SKM-1 (cell line): Measurements from ENCODE around the gene LRRC41.
A peak's percentile ranks its signal among the peaks of the same experiment; 100 is the strongest.
"Not testable (repeated sequence)": the region's sequence is repeated elsewhere in the genome, so short reads cannot be mapped to it uniquely, and the experiment has no call there.

Experiments used
- DNase-seq: peaks from one replicate; lab custom pipeline; 2025; ENCODE audit not compliant: unreplicated experiment; lab: John Stamatoyannopoulos, UW

Gene LRRC41, protein sequence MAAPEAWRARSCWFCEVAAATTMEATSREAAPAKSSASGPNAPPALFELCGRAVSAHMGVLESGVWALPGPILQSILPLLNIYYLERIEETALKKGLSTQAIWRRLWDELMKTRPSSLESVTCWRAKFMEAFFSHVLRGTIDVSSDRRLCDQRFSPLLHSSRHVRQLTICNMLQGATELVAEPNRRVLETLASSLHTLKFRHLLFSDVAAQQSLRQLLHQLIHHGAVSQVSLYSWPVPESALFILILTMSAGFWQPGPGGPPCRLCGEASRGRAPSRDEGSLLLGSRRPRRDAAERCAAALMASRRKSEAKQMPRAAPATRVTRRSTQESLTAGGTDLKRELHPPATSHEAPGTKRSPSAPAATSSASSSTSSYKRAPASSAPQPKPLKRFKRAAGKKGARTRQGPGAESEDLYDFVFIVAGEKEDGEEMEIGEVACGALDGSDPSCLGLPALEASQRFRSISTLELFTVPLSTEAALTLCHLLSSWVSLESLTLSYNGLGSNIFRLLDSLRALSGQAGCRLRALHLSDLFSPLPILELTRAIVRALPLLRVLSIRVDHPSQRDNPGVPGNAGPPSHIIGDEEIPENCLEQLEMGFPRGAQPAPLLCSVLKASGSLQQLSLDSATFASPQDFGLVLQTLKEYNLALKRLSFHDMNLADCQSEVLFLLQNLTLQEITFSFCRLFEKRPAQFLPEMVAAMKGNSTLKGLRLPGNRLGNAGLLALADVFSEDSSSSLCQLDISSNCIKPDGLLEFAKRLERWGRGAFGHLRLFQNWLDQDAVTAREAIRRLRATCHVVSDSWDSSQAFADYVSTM

GRCh38 chr1:46303038-46303871 lies at the start of gene LRRC41, which contains the start of gene UQCRH:
LRRC41 (minus strand) TSS chr1:46303616; CDS start chr1:46303322, 294 bp downstream.
UQCRH (plus strand) TSS chr1:46303698; CDS start chr1:46303767, 69 bp downstream.
- DNase-seq = peak; percentile 96

GRCh38 chr1:46352363-46352762 lies 48.9 kb upstream of the LRRC41 start:
- no peak for DNase-seq

- DNase-seq = no peak
Observed at GRCh38 chr1:46345281-46345680, 41.9 kb upstream of the LRRC41 start.

DNA sequence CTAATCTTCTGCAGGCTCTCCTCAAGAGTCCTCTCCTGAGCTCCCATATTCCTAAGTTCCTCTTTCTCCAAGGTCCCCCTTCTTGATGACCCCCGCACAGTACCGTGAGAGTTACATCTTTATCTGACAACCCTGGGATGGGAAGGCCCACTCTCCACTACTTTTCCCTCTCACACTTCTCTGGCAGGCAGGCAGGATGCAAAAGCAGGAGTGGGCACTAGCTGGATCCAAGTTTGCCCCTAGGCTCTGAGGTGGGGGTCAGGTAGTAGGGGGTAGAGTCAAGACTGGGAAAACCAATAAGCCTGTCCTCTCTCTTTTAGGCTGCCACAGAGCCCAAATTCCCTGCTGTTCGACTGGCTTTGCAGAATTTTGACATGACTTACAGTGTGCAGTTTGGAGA lies 41.1 kb upstream of the LRRC41 start:
- no peak for DNase-seq

DNA sequence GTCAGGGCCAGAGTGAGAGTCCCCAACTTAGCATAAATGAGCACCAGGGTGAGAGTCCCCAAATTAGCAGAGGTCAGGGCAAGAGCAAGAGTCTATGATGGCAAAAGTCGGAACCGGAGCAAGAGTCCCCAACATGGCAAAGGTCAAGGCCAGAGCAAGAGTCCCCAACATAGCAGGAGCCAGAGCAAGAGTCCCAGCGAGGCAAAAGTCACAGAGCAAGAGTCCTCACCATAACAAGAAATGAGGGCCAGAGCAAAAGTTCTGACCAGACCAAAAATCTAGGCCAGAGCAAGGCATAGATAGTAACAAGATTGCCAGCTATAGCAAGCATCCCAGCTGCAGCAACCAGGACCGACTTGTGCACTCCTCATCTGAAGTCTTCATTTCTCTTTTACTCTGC lies 40.3 kb upstream of the LRRC41 start:
- no peak for DNase-seq

DNA sequence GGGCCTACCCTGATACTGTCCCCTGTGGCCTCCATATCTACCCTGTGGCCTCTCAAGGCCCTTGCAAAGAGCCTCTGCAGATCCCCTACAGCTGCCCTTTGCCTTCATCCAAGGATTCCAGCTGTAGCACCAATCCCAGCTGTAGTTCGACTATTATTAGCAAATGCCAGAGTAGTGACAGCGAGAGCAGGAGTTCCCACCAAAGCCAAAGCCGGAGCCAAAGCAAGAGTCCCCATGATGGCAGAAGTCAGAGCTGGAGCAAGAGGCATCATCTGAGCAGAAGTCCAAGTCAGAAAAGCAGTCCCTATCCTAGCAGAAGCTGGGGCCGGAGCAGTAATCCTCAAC lies 39.9 kb upstream of the LRRC41 start:
- DNase-seq = no peak

DNA sequence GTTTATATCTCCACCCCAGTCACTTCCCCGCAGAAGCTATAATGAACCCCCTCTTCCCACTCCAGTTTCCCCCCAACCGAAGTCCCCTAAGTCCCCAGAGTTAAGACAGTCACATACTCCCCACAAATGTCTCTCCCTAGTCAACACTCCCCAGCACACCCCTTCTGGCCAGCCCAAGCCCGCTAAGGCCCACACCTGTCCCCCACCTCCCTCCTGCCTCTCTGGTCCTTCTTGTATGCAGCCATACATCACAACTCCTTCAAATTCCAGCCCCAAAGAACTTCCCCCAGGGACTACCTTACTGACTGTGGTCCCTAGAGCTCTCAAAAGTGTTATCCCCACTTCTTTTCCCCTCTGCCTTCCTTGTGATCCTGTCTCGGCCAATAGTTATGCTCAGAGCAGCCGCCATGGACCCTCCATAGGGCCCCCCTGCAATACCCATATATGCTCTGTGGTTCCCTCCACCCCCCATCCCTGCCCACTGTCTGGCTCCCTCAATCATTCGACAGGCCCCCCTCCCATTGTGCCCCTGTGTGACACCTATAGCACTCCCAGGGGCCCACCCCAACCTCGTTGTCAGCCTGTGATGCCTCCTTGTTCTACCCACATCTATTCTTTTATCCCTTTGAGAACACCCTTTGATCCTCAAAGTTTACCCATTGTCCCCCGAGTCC lies 39.4 kb upstream of the LRRC41 start:
- no peak for DNase-seq

DNA sequence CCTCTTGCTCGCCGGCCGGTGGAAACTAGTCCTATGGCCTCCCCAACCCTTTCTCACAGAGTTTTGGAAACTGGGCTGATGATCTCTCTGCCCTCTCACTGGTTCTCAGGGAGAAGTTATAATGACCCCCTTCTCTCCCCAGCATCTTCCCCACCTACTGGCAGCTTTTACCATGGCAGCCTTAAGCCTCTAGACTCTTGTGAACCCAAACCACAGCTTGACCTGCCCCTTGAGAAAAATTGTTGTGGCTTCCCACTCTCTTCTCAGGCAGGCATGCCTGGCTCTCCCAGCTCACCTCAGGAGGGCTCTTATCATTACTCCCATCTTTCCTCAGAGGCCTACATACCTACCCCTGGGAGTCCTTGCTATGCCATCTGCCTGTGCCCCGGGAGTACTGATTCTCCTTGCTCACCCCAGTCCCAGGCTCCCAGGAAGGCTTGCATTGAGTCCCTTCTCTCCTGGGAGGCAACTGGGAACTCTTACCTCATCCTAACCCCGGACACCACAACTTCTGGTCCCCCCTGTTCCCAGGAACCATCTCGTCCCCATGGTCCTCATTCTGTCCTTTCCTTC lies 38.8 kb upstream of the LRRC41 start:
- no peak for DNase-seq

DNA sequence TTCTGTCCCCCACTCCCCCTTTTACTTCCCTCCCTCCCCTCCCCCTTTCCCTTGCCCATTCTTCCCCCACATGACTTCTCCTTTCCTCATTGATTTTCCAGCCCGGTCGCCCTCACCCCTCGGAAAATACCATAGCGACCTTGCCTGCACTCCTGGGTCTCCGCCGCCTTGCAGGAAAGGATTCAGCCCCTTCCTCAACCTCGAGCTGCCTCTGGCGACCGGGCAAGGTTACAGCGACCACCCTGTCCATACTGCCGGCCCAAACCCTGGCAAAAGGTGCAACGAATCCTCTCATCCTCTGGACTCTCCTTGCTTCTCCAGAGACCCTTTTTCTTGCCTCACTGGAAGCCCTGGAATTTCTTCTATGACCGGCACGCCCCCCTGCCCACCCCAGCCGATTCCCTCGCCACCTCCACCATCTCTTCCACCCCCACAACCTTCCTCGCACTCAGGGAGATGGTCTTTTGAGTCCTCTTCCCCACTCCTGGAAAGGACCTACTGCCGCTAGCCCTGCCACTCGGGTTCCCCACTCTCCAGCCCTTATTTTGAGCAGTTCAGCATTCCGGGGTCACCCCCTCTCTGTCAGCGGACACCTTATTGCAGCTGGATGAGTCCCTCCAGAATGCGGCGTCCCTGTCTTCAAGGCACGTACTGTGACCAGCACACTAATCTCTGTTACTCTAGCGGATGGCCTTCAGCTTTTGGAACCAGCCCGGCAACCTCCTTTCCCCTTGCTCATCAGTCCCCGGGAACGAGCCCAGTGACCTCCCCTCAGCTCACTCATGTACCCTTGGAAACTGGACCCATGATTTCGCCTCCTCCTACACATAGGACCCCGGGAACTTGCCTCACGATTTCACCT lies 38.0 kb upstream of the LRRC41 start:
- DNase-seq = no peak

GRCh38 chr1:46340404-46341221 lies 37.2 kb upstream of the LRRC41 start, which contains the start of gene NSUN4:
NSUN4 (plus strand) TSS chr1:46340807; CDS start chr1:46340827, 20 bp downstream.
- DNase-seq = peak; percentile 89

GRCh38 chr1:46337409-46337808 lies 34.0 kb upstream of the LRRC41 start:
- not testable (repeated sequence) for DNase-seq

DNA sequence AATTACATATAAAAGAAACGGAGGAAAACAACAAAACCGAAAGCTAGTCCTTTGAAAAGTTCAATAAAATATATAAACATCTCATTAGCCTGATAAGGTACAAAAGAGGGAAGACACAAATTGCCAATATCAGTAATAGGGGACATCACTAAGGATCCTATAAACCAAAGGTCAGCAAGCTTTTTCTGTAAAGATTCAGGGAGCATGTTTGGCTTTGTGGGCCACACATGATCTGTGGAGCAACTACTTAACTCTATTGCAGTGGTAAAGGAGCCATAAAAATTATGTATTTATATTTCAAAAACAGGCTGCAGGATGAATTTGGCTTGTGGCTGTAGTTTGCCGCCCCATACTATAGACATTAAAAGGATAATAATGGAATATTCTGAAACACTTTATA lies 31.7 kb upstream of the LRRC41 start:
- no peak for DNase-seq

- DNase-seq = no peak
Observed at GRCh38 chr1:46334030-46334384, 30.6 kb upstream of the LRRC41 start.

GRCh38 chr1:46333300-46334029 lies 30.0 kb upstream of the LRRC41 start:
- peak; percentile 62 for DNase-seq

GRCh38 chr1:46331786-46332540 lies 28.5 kb upstream of the LRRC41 start:
- DNase-seq = not testable (repeated sequence)

- not testable (repeated sequence) for DNase-seq
Observed at GRCh38 chr1:46330381-46330780, 27.0 kb upstream of the LRRC41 start.

GRCh38 chr1:46329807-46330206 lies 26.4 kb upstream of the LRRC41 start:
- DNase-seq = not testable (repeated sequence)
